Measurements from ENCODE around the gene AMMECR1L.
A peak's percentile ranks its signal among the peaks of the same experiment; 100 is the strongest.
"Not testable (repeated sequence)": the region's sequence is repeated elsewhere in the genome, so short reads cannot be mapped to it uniquely, and the experiment has no call there.

Gene AMMECR1L

DNA sequence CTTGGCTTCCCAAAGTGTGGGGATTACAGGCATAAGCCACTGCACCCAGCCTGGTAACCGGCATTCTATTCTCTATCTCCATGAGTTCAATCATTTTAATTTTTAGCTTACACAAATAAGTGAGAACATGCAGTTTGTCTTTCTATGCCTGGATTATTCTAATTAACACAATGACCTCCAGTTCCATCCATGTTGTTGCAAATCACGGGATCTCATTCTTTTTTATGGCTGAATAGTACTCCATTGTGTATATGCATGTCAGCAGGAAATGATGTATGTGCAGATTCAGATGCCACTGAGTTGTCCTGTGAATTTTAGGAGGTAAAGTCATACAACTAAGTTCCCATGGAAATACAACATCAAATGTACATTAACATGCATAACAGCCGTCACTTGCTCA is 24.7 kb upstream of the AMMECR1L start:
- H3K14ac ChIP-seq (ENCODE audit: low read length), result no peak overlapping the region
- H2AK5ac ChIP-seq (ENCODE audit: low read depth, low read length), result no peak overlapping the region
- H3K18ac ChIP-seq (ENCODE audit: low read length), result no peak overlapping the region
- no peak overlapping the region for H2AFZ ChIP-seq (ENCODE audit: low read length)
- no peak overlapping the region for H2BK15ac ChIP-seq (ENCODE audit: low read length)
- no peaks in the 10 kb centered on the region for H3K4me1 ChIP-seq (ENCODE audit: control insufficient read depth in 2 of 2, insufficient read depth in 1 of 2, low read depth in 1 of 2, low read length in 2 of 2)
- no peak overlapping the region for H3K9ac ChIP-seq (ENCODE audit: low read depth, low read length, poor library complexity)
- no peak overlapping the region for H3K27ac ChIP-seq (replicated peaks; ENCODE audit: low read length)
- H2BK120ac ChIP-seq (ENCODE audit: low read depth, low read length), result no peak overlapping the region
- H2BK5ac ChIP-seq (ENCODE audit: low read length), result no peak overlapping the region
- no CpG with 5 or more reads among the region's 3 CpGs for WGBS, 2 donors (ENCODE audit: extremely low coverage in 2 of 2, insufficient read length in 2 of 2, insufficient replicate concordance in 1 of 2)
- no peak overlapping the region for H3K4me2 ChIP-seq (ENCODE audit: insufficient read depth, low read length, poor library complexity, severe bottlenecking)
- no peak overlapping the region for H3K4ac ChIP-seq (ENCODE audit: low read length)
- H3K23ac ChIP-seq (ENCODE audit: low read depth, low read length, poor library complexity), result no peak overlapping the region
- H2BK12ac ChIP-seq (ENCODE audit: low read length), result no peak overlapping the region
- H4K8ac ChIP-seq (ENCODE audit: low read depth, low read length), result no peak overlapping the region
- peak overlapping the region in 1 of 2 donors; percentile 41 for H3K4me3 ChIP-seq (ENCODE audit: low read length in 2 of 2)
- peaks cover 0 to 9% (median 0%) of the 10 kb centered on the region in 3 experiments for H3K27me3 ChIP-seq (ENCODE audit: control insufficient read depth in 3 of 3, insufficient read depth in 3 of 3, low read depth in 1 of 3, low read length in 3 of 3)
- DNase-seq (ENCODE audit: low spot score), result no peak
- peaks cover 0 to 2% of the 10 kb centered on the region in 2 donors for H3K9me3 ChIP-seq (replicated peaks in 1 of 2; ENCODE audit: control insufficient read depth in 2 of 2, insufficient read depth in 1 of 2, low read depth in 1 of 2, low read length in 2 of 2)
- H3K79me1 ChIP-seq (ENCODE audit: low read depth, low read length), result no peaks in the 10 kb centered on the region
- H4K91ac ChIP-seq (ENCODE audit: low read depth, low read length, poor library complexity), result no peak overlapping the region
- no peaks in the 10 kb centered on the region for H3K36me3 ChIP-seq (replicated peaks in 1 of 2; ENCODE audit: control insufficient read depth in 2 of 2, insufficient read depth in 2 of 2, low read length in 2 of 2)

GRCh38 chr2:127909019-127909418 is 23.3 kb upstream of the AMMECR1L start:
- no peak overlapping the region for H3K9ac ChIP-seq (ENCODE audit: low read depth, low read length, poor library complexity)
- no peak overlapping the region for H2BK120ac ChIP-seq (ENCODE audit: low read depth, low read length)
- H3K18ac ChIP-seq (ENCODE audit: low read length), result peak overlapping the region; percentile 11
- H2AK5ac ChIP-seq (ENCODE audit: low read depth, low read length), result no peak overlapping the region
- H3K4me1 ChIP-seq (ENCODE audit: control insufficient read depth in 2 of 2, insufficient read depth in 1 of 2, low read depth in 1 of 2, low read length in 2 of 2), result no peaks in the 10 kb centered on the region
- H4K91ac ChIP-seq (ENCODE audit: low read depth, low read length, poor library complexity), result no peak overlapping the region
- no peak overlapping the region for H3K4me2 ChIP-seq (ENCODE audit: insufficient read depth, low read length, poor library complexity, severe bottlenecking)
- no peaks in the 10 kb centered on the region for H3K36me3 ChIP-seq (replicated peaks in 1 of 2; ENCODE audit: control insufficient read depth in 2 of 2, insufficient read depth in 2 of 2, low read length in 2 of 2)
- H3K9me3 ChIP-seq (replicated peaks in 1 of 2; ENCODE audit: control insufficient read depth in 2 of 2, insufficient read depth in 1 of 2, low read depth in 1 of 2, low read length in 2 of 2), result peaks cover 0 to 2% of the 10 kb centered on the region in 2 donors
- H3K27me3 ChIP-seq (ENCODE audit: control insufficient read depth in 3 of 3, insufficient read depth in 3 of 3, low read depth in 1 of 3, low read length in 3 of 3), result peaks cover 0 to 10% (median 0%) of the 10 kb centered on the region in 3 experiments
- WGBS, 2 donors (ENCODE audit: extremely low coverage in 2 of 2, insufficient read length in 2 of 2, insufficient replicate concordance in 1 of 2), result no CpG with 5 or more reads among the region's 6 CpGs
- H2BK5ac ChIP-seq (ENCODE audit: low read length), result no peak overlapping the region
- H3K4ac ChIP-seq (ENCODE audit: low read length), result no peak overlapping the region
- H3K79me1 ChIP-seq (ENCODE audit: low read depth, low read length), result no peaks in the 10 kb centered on the region
- no peak overlapping the region for H4K8ac ChIP-seq (ENCODE audit: low read depth, low read length)
- H2BK12ac ChIP-seq (ENCODE audit: low read length), result no peak overlapping the region
- no peak overlapping the region for H3K27ac ChIP-seq (replicated peaks; ENCODE audit: low read length)
- no peak overlapping the region for H3K14ac ChIP-seq (ENCODE audit: low read length)
- no peak overlapping the region for H2BK15ac ChIP-seq (ENCODE audit: low read length)
- no peak overlapping the region for H3K23ac ChIP-seq (ENCODE audit: low read depth, low read length, poor library complexity)
- peak overlapping the region in 1 of 2 donors; percentile 15 for H3K4me3 ChIP-seq (ENCODE audit: low read length in 2 of 2)
- H2AFZ ChIP-seq (ENCODE audit: low read length), result no peak overlapping the region
- no peak for DNase-seq (ENCODE audit: low spot score)

DNA sequence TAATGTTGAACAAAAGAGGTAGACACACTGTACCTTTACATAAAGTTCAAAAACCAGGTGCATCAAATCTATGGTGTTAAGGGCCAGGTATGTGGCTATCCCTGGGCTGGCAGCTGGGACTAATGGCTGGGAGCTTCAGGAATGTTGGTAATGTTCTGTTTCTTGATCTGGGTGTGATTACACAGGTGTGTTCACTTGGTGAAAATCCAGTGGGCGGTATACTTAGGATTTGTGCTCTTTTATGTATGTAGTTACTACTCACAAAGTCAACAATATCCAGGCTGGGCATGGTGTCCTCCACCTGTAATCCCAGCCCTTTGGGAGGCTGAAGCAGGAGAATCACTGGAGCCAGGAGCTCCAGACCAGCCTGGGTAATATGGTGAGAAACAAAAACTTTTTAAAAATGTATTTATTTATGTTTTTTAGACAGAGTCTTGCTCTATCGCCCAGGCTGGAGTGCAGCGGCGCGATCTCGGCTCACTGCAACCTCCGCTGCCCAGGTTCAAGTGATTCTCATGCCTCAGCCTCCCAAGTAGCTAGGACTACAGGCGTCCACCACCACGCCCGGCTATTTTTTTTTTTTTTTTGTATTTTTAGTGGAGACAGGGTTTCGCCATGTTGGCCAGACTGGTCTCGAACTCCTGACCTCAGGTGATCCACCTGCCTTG is 22.1 kb upstream of the AMMECR1L start:
- not testable (repeated sequence) for H3K14ac ChIP-seq (ENCODE audit: low read length); H3K4ac ChIP-seq (ENCODE audit: low read length); H2BK12ac ChIP-seq (ENCODE audit: low read length); H3K9me3 ChIP-seq (replicated peaks in 1 of 2; ENCODE audit: control insufficient read depth in 2 of 2, insufficient read depth in 1 of 2, low read depth in 1 of 2, low read length in 2 of 2); H3K18ac ChIP-seq (ENCODE audit: low read length); H3K4me2 ChIP-seq (ENCODE audit: insufficient read depth, low read length, poor library complexity, severe bottlenecking); H4K8ac ChIP-seq (ENCODE audit: low read depth, low read length); H3K79me1 ChIP-seq (ENCODE audit: low read depth, low read length); H2AK5ac ChIP-seq (ENCODE audit: low read depth, low read length); H3K4me3 ChIP-seq (ENCODE audit: low read length in 2 of 2); H2BK120ac ChIP-seq (ENCODE audit: low read depth, low read length); H2BK5ac ChIP-seq (ENCODE audit: low read length); H3K27me3 ChIP-seq (ENCODE audit: control insufficient read depth in 3 of 3, insufficient read depth in 3 of 3, low read depth in 1 of 3, low read length in 3 of 3); H3K4me1 ChIP-seq (ENCODE audit: control insufficient read depth in 2 of 2, insufficient read depth in 1 of 2, low read depth in 1 of 2, low read length in 2 of 2); DNase-seq (ENCODE audit: low spot score); H3K23ac ChIP-seq (ENCODE audit: low read depth, low read length, poor library complexity); H3K9ac ChIP-seq (ENCODE audit: low read depth, low read length, poor library complexity); H3K27ac ChIP-seq (replicated peaks; ENCODE audit: low read length); H3K36me3 ChIP-seq (replicated peaks in 1 of 2; ENCODE audit: control insufficient read depth in 2 of 2, insufficient read depth in 2 of 2, low read length in 2 of 2); H4K91ac ChIP-seq (ENCODE audit: low read depth, low read length, poor library complexity); H2BK15ac ChIP-seq (ENCODE audit: low read length); H2AFZ ChIP-seq (ENCODE audit: low read length)
- WGBS, 2 donors (ENCODE audit: extremely low coverage in 2 of 2, insufficient read length in 2 of 2, insufficient replicate concordance in 1 of 2), result no CpG with 5 or more reads among the region's 12 CpGs

DNA sequence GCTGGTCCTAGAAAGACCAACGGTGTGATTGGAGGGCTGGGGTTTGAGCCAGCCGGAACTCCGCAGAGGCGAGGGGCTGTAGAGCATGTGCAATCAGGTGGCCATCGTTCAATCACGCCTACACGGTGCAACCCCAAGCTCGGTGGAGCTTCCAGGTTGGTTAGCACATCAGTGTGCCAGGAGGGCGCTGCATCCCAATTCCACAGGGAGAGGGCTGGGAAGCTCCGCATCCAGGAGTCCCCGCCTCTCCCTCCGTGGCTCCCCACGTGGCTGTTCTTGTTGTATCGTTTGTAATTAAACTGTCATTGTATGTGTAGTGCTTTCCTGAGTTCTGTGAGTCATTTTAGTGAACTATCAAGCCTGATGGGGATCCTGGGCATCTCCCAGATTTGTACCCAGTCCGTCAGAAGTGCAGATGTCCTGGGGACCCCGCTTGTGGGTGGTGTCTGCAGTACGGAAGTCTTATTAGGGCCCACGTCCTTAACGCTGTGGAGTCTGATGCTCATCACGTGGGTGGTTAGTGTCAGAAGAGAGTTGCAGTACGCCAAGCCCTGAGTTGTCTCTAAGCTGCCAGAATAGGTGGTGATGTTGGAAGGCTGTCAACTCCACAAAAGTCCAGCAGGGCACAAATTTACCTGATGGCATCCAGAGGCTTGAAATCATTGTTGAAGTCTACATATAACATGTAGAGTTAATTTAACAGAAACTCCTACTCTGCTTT is 20.6 kb upstream of the AMMECR1L start:
- Histone ChIP-seq H2BK12ac (ENCODE audit: low read length) (no peak overlapping the region), H2BK15ac (ENCODE audit: low read length) (no peak overlapping the region), H4K8ac (ENCODE audit: low read depth, low read length) (no peak overlapping the region), H2AFZ (ENCODE audit: low read length) (peak overlapping the region; percentile 63), H3K4ac (ENCODE audit: low read length) (no peak overlapping the region), H2AK5ac (ENCODE audit: low read depth, low read length) (no peak overlapping the region), H3K4me3 (ENCODE audit: low read length in 2 of 2) (no peak overlapping the region), H3K27ac (replicated peaks; ENCODE audit: low read length) (no peak overlapping the region), H4K91ac (ENCODE audit: low read depth, low read length, poor library complexity) (no peak overlapping the region), H2BK5ac (ENCODE audit: low read length) (no peak overlapping the region), H3K9ac (ENCODE audit: low read depth, low read length, poor library complexity) (no peak overlapping the region), H3K79me1 (ENCODE audit: low read depth, low read length) (no peaks in the 10 kb centered on the region), H3K18ac (ENCODE audit: low read length) (peak overlapping the region; percentile 80), H3K4me1 (ENCODE audit: control insufficient read depth in 2 of 2, insufficient read depth in 1 of 2, low read depth in 1 of 2, low read length in 2 of 2) (no peaks in the 10 kb centered on the region), H3K23ac (ENCODE audit: low read depth, low read length, poor library complexity) (no peak overlapping the region), H3K36me3 (replicated peaks in 1 of 2; ENCODE audit: control insufficient read depth in 2 of 2, insufficient read depth in 2 of 2, low read length in 2 of 2) (no peaks in the 10 kb centered on the region), H3K4me2 (ENCODE audit: insufficient read depth, low read length, poor library complexity, severe bottlenecking) (no peak overlapping the region), H3K9me3 (replicated peaks in 1 of 2; ENCODE audit: control insufficient read depth in 2 of 2, insufficient read depth in 1 of 2, low read depth in 1 of 2, low read length in 2 of 2) (peaks cover 0 to 2% of the 10 kb centered on the region in 2 donors), H3K14ac (ENCODE audit: low read length) (no peak overlapping the region), H2BK120ac (ENCODE audit: low read depth, low read length) (no peak overlapping the region), H3K27me3 (ENCODE audit: control insufficient read depth in 3 of 3, insufficient read depth in 3 of 3, low read depth in 1 of 3, low read length in 3 of 3) (peaks cover 0 to 10% (median 0%) of the 10 kb centered on the region in 3 experiments)
- no CpG with 5 or more reads among the region's 21 CpGs for WGBS, 2 donors (ENCODE audit: extremely low coverage in 2 of 2, insufficient read length in 2 of 2, insufficient replicate concordance in 1 of 2)
- no peak for DNase-seq (ENCODE audit: low spot score)
